Measurements from ENCODE around the gene TNRC6C. TPM values are rescaled to one million over a fixed set of nuclear protein-coding genes. Genes with fewer than 3 reads are reported as not detected.

TNRC6C gene
- total RNA-seq, 6 experiments from 2014 or later: 6.3 to 9.0 (median 7.5) TPM

DNA sequence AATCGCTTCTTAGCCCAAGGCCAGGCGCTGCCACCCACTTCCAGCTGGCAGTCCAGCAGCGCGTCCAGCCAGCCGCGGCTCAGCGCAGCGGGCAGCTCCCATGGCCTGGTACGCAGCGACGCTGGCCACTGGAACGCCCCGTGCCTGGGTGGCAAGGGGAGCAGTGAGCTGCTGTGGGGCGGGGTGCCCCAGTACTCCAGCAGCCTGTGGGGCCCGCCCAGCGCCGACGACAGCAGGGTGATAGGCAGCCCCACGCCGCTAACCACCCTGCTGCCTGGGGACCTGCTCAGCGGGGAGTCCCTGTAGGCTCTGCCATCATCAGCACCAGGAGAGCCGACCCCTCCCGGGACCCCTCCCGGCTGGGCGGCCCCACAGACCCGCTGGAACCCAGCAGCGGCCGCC is 146.0 kb downstream of the TNRC6C start:
- no peak overlapping the region for H3K27ac Mint-ChIP-seq
- peaks cover 6% of the 10 kb centered on the region; the same call in 1 of the 2 replicates for H3K4me1 Mint-ChIP-seq (ENCODE audit: low read depth)
- peaks cover 22% of the 10 kb centered on the region for H3K36me3 Mint-ChIP-seq (ENCODE audit: low read depth)
- no peaks in the 10 kb centered on the region for H3K27me3 Mint-ChIP-seq (ENCODE audit: insufficient read depth)
- H3K4me3 Mint-ChIP-seq: no peak overlapping the region
- no peak for DNase-seq
- TF ChIP-seq, protein P1, sequence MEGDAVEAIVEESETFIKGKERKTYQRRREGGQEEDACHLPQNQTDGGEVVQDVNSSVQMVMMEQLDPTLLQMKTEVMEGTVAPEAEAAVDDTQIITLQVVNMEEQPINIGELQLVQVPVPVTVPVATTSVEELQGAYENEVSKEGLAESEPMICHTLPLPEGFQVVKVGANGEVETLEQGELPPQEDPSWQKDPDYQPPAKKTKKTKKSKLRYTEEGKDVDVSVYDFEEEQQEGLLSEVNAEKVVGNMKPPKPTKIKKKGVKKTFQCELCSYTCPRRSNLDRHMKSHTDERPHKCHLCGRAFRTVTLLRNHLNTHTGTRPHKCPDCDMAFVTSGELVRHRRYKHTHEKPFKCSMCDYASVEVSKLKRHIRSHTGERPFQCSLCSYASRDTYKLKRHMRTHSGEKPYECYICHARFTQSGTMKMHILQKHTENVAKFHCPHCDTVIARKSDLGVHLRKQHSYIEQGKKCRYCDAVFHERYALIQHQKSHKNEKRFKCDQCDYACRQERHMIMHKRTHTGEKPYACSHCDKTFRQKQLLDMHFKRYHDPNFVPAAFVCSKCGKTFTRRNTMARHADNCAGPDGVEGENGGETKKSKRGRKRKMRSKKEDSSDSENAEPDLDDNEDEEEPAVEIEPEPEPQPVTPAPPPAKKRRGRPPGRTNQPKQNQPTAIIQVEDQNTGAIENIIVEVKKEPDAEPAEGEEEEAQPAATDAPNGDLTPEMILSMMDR (IDR thresholded peaks at IDR 0.05): no peak
- H3K9me3 Mint-ChIP-seq: peaks cover 7% of the 10 kb centered on the region

GRCh38 chr17:78105101-78105500 is 146.6 kb downstream of the TNRC6C start:
- H3K9me3 Mint-ChIP-seq: peaks cover 7% of the 10 kb centered on the region
- no peak overlapping the region for H3K27ac Mint-ChIP-seq
- TF ChIP-seq, protein P1 (IDR thresholded peaks at IDR 0.05): no peak
- no peak for DNase-seq
- H3K27me3 Mint-ChIP-seq (ENCODE audit: insufficient read depth): no peaks in the 10 kb centered on the region
- peaks cover 6% of the 10 kb centered on the region; the same call in 1 of the 2 replicates for H3K4me1 Mint-ChIP-seq (ENCODE audit: low read depth)
- no peak overlapping the region for H3K4me3 Mint-ChIP-seq
- H3K36me3 Mint-ChIP-seq (ENCODE audit: low read depth): peaks cover 17% of the 10 kb centered on the region

DNA sequence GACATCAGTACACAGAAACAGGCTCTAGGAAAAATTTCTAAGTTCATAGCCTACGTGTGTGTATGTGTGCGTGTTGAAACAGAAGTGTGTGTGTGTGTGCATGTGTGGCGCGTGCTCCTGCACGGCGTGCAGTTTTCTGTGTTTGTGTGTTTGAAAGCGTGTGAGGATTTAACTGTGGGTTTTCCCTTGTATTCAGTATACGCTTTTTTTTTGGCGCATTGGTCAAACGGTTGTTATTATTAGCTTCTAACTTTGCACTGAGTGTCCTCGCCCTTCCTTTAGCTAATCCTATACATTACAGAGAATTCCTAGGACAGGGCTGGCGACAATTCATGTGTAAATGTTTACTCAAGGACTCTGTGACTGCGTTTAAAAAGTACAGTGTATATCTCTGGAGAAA is 147.0 kb downstream of the TNRC6C start:
- Mint-ChIP-seq H3K36me3 (ENCODE audit: low read depth) (peaks cover 12% of the 10 kb centered on the region), H3K4me1 (ENCODE audit: low read depth) (peaks cover 8% of the 10 kb centered on the region), H3K4me3 (no peak overlapping the region), H3K27me3 (ENCODE audit: insufficient read depth) (no peaks in the 10 kb centered on the region), H3K27ac (no peak overlapping the region), H3K9me3 (peaks cover 7% of the 10 kb centered on the region)
- DNase-seq: no peak
- TF ChIP-seq, protein P1 (IDR thresholded peaks at IDR 0.05): no peak

GRCh38 chr17:78106211-78106610 is 147.7 kb downstream of the TNRC6C start:
- Mint-ChIP-seq H3K36me3 (ENCODE audit: low read depth) (peaks cover 7% of the 10 kb centered on the region), H3K9me3 (peaks cover 3% of the 10 kb centered on the region)
- TF ChIP-seq, protein P1 (IDR thresholded peaks at IDR 0.05): no peak

DNA sequence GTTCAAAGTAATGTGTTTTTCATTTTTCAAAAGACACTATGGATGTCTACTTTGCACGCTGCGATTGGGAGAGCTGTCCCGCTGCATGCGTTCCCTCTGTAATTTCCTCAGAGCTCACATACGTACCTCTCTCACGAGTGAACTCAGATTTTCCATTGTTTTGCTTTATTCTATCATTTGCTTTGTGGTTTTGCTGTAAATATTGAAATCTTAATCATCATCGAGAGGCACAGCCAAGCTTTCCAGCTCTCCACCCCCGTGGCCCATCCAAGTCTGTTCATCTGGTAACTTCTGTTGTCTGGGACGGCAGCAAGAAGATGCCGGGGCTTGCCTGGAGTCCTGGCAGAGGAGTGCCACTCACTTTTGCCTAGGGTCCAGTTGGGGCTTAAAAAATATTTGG is 149.0 kb downstream of the TNRC6C start:
- TF ChIP-seq, protein P1 (IDR thresholded peaks at IDR 0.05): no peak
- no peaks in the 10 kb centered on the region for H3K36me3 Mint-ChIP-seq (ENCODE audit: low read depth)
- no peak overlapping the region for H3K4me3 Mint-ChIP-seq
- peaks cover 14% of the 10 kb centered on the region for H3K4me1 Mint-ChIP-seq (ENCODE audit: low read depth)
- H3K9me3 Mint-ChIP-seq: no peaks in the 10 kb centered on the region
- H3K27ac Mint-ChIP-seq: no peak overlapping the region
- H3K27me3 Mint-ChIP-seq (ENCODE audit: insufficient read depth): peaks cover under 1% of the 10 kb centered on the region
- DNase-seq: no peak

More at GRCh38 chr17:78106211-78106610, 147.7 kb downstream of the TNRC6C start:
- Mint-ChIP-seq H3K4me3 (no peak overlapping the region), H3K4me1 (ENCODE audit: low read depth) (peaks cover 12% of the 10 kb centered on the region), H3K27ac (no peak overlapping the region), H3K27me3 (ENCODE audit: insufficient read depth) (no peaks in the 10 kb centered on the region)
- no peak for DNase-seq
